ENCODE data around the gene IGFBP1. TPM values are rescaled to one million over a fixed set of nuclear protein-coding genes. Genes with fewer than 3 reads are reported as not detected.

The IGFBP1 gene
- polyA plus RNA-seq, 4 donors: 0.27 TPM; not detected in 3

- Histone ChIP-seq H3K36me3 (ENCODE audit: control insufficient read depth in 3 of 3, insufficient read depth in 2 of 3, low read depth in 1 of 3, low read length in 3 of 3) (no peaks in the 10 kb centered on the region), H3K9me3 (ENCODE audit: control insufficient read depth in 2 of 2, insufficient read depth in 1 of 2, low read depth in 1 of 2, low read length in 1 of 2) (no peaks in the 10 kb centered on the region), H3K4me3 (ENCODE audit: low read depth in 1 of 3, low read length in 3 of 3) (no peak overlapping the region), H3K27me3 (ENCODE audit: control insufficient read depth in 3 of 3, insufficient read depth in 3 of 3, low read length in 3 of 3) (peaks cover 9 to 50% (median 10%) of the 10 kb centered on the region in 3 donors), H3K27ac (ENCODE audit: low read depth in 1 of 3, low read length in 2 of 3) (no peak overlapping the region), H3K4me1 (ENCODE audit: control insufficient read depth in 3 of 3, insufficient read depth in 2 of 3, low read depth in 1 of 3, low read length in 2 of 3) (peaks cover 0 to 11% (median 0%) of the 10 kb centered on the region in 3 donors)
- FAIRE-seq (no peak), DNase-seq (no peak)
- WGBS, 3 donors: 61 to 65% (median 62%) methylated on average over 6 of the region's 6 CpGs
Observed at GRCh38 chr7:45923818-45924217, 35.5 kb downstream of the IGFBP1 start.

DNA sequence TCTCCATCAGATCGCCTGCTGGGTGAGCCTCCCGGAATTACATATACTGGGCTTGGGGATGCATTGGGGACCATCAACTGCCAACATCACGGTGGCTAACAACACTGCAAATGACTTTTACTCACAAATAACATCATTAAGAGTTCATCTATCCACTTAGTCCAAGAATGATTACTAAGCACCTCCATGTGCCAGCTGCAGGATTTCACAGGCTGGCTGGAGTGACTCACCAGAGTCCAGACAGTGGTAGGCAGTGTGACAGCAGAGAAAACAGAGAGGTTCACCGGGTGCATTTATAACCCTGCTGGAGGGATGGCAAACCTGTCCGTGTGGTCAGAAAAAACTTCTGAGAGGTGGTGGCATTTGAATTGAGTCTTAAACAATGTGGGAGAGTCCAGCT, 36.0 kb downstream of the IGFBP1 start:
- no peak for FAIRE-seq
- peaks cover 8 to 48% (median 10%) of the 10 kb centered on the region in 3 donors for H3K27me3 ChIP-seq (ENCODE audit: control insufficient read depth in 3 of 3, insufficient read depth in 3 of 3, low read length in 3 of 3)
- 38 to 57% (median 43%) methylated on average over 5 of the region's 5 CpGs for WGBS, 3 donors
- H3K27ac ChIP-seq (ENCODE audit: low read depth in 1 of 3, low read length in 2 of 3): no peak overlapping the region
- no peaks in the 10 kb centered on the region for H3K36me3 ChIP-seq (ENCODE audit: control insufficient read depth in 3 of 3, insufficient read depth in 2 of 3, low read depth in 1 of 3, low read length in 3 of 3)
- no peak for DNase-seq
- peaks cover 0 to 11% (median 0%) of the 10 kb centered on the region in 3 donors for H3K4me1 ChIP-seq (ENCODE audit: control insufficient read depth in 3 of 3, insufficient read depth in 2 of 3, low read depth in 1 of 3, low read length in 2 of 3)
- no peak overlapping the region for H3K4me3 ChIP-seq (ENCODE audit: low read depth in 1 of 3, low read length in 3 of 3)
- H3K9me3 ChIP-seq (ENCODE audit: control insufficient read depth in 2 of 2, insufficient read depth in 1 of 2, low read depth in 1 of 2, low read length in 1 of 2): no peaks in the 10 kb centered on the region

DNA sequence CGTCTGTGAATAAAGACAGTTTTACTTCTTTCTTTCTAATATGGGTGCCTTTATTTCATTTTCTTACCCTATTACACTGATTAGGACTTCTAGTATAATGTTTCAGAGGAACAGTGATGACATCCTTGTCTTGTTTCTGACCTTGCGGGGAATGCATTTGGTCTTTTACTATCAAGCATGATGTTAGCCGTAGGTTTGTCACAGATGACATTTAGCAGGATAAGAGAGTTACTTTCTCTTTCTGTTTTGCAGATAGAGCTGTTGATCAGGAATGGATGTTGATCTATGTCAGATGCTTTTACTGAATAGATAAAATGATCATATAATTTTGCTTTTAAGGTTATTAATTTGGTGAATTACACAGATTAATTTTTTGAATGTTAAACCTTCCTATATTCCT, 39.4 kb downstream of the IGFBP1 start:
- DNase-seq (no peak), FAIRE-seq (no peak)
- H3K4me1 ChIP-seq (ENCODE audit: control insufficient read depth in 3 of 3, insufficient read depth in 2 of 3, low read depth in 1 of 3, low read length in 2 of 3): no peaks in the 10 kb centered on the region
- no peaks in the 10 kb centered on the region for H3K9me3 ChIP-seq (ENCODE audit: control insufficient read depth in 2 of 2, insufficient read depth in 1 of 2, low read depth in 1 of 2, low read length in 1 of 2)
- no peak overlapping the region for H3K4me3 ChIP-seq (ENCODE audit: low read depth in 1 of 3, low read length in 3 of 3)
- WGBS, 3 donors: 49 to 71% (median 50%) methylated on average over 3 of the region's 3 CpGs
- H3K36me3 ChIP-seq (ENCODE audit: control insufficient read depth in 3 of 3, insufficient read depth in 2 of 3, low read depth in 1 of 3, low read length in 3 of 3): no peaks in the 10 kb centered on the region
- peaks cover 0 to 22% (median 6%) of the 10 kb centered on the region in 3 donors for H3K27me3 ChIP-seq (ENCODE audit: control insufficient read depth in 3 of 3, insufficient read depth in 3 of 3, low read length in 3 of 3)
- H3K27ac ChIP-seq (ENCODE audit: low read depth in 1 of 3, low read length in 2 of 3): no peak overlapping the region

DNA sequence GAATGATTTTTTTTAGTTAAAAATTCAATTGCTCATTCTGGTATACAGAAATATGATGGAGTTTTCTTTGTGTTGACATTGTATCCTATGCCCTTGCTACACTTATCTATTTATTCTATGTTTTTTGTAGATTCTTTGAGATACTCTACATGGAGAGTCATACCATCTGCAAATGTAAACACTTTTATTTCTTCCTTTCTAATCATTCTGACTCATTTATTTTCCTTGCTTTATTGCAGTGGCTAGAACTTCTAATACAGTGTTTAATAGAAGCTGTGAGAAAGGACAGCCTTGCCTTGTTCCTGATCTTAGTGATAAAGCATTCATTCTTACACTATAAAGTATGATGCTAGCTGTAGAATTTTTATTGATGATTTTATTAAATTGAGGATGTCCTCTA, 42.7 kb downstream of the IGFBP1 start:
- no peak overlapping the region for H3K4me3 ChIP-seq (ENCODE audit: low read depth in 1 of 3, low read length in 3 of 3)
- DNase-seq (no peak), FAIRE-seq (no peak)
- no peak overlapping the region for H3K27ac ChIP-seq (ENCODE audit: low read depth in 1 of 3, low read length in 2 of 3)
- H3K4me1 ChIP-seq (ENCODE audit: control insufficient read depth in 3 of 3, insufficient read depth in 2 of 3, low read depth in 1 of 3, low read length in 2 of 3): no peaks in the 10 kb centered on the region
- H3K36me3 ChIP-seq (ENCODE audit: control insufficient read depth in 3 of 3, insufficient read depth in 2 of 3, low read depth in 1 of 3, low read length in 3 of 3): no peaks in the 10 kb centered on the region
- peaks cover 0 to 3% (median 0%) of the 10 kb centered on the region in 3 donors for H3K27me3 ChIP-seq (ENCODE audit: control insufficient read depth in 3 of 3, insufficient read depth in 3 of 3, low read length in 3 of 3)
- H3K9me3 ChIP-seq (ENCODE audit: control insufficient read depth in 2 of 2, insufficient read depth in 1 of 2, low read depth in 1 of 2, low read length in 1 of 2): no peaks in the 10 kb centered on the region

- FAIRE-seq: no peak
Observed at GRCh38 chr7:45937301-45937700, 49.0 kb downstream of the IGFBP1 start.

GRCh38 chr7:45937862-45938261, 49.6 kb downstream of the IGFBP1 start:
- Histone ChIP-seq H3K9me3 (ENCODE audit: control insufficient read depth in 2 of 2, insufficient read depth in 1 of 2, low read depth in 1 of 2, low read length in 1 of 2) (no peaks in the 10 kb centered on the region), H3K4me1 (ENCODE audit: control insufficient read depth in 3 of 3, insufficient read depth in 2 of 3, low read depth in 1 of 3, low read length in 2 of 3) (no peaks in the 10 kb centered on the region), H3K36me3 (ENCODE audit: control insufficient read depth in 3 of 3, insufficient read depth in 2 of 3, low read depth in 1 of 3, low read length in 3 of 3) (no peaks in the 10 kb centered on the region), H3K27me3 (ENCODE audit: control insufficient read depth in 3 of 3, insufficient read depth in 3 of 3, low read length in 3 of 3) (peaks cover 0 to 6% (median 2%) of the 10 kb centered on the region in 3 donors), H3K4me3 (ENCODE audit: low read depth in 1 of 3, low read length in 3 of 3) (no peak overlapping the region), H3K27ac (ENCODE audit: low read depth in 1 of 3, low read length in 2 of 3) (no peak overlapping the region)
- no peak for FAIRE-seq
- no peak for DNase-seq
- WGBS, 3 donors: 90% methylated on average over 2 of the region's 2 CpGs

More at GRCh38 chr7:45937301-45937700, 49.0 kb downstream of the IGFBP1 start:
- no peak overlapping the region for H3K27ac ChIP-seq (ENCODE audit: low read depth in 1 of 3, low read length in 2 of 3)
- no peak overlapping the region for H3K4me3 ChIP-seq (ENCODE audit: low read depth in 1 of 3, low read length in 3 of 3)
- no peaks in the 10 kb centered on the region for H3K4me1 ChIP-seq (ENCODE audit: control insufficient read depth in 3 of 3, insufficient read depth in 2 of 3, low read depth in 1 of 3, low read length in 2 of 3)
- no peak for DNase-seq
- peaks cover 0 to 6% (median 2%) of the 10 kb centered on the region in 3 donors for H3K27me3 ChIP-seq (ENCODE audit: control insufficient read depth in 3 of 3, insufficient read depth in 3 of 3, low read length in 3 of 3)
- 56 to 63% (median 61%) methylated on average over 6 of the region's 6 CpGs for WGBS, 3 donors
- H3K36me3 ChIP-seq (ENCODE audit: control insufficient read depth in 3 of 3, insufficient read depth in 2 of 3, low read depth in 1 of 3, low read length in 3 of 3): no peaks in the 10 kb centered on the region
- H3K9me3 ChIP-seq (ENCODE audit: control insufficient read depth in 2 of 2, insufficient read depth in 1 of 2, low read depth in 1 of 2, low read length in 1 of 2): no peaks in the 10 kb centered on the region

- H3K36me3 ChIP-seq (ENCODE audit: control insufficient read depth in 3 of 3, insufficient read depth in 2 of 3, low read depth in 1 of 3, low read length in 3 of 3): no peaks in the 10 kb centered on the region
- no peak overlapping the region for H3K27ac ChIP-seq (ENCODE audit: low read depth in 1 of 3, low read length in 2 of 3)
- DNase-seq: no peak
- 68 to 86% (median 74%) methylated on average over 22 of the region's 22 CpGs for WGBS, 3 donors
- peaks cover 0 to 6% (median 2%) of the 10 kb centered on the region in 3 donors for H3K27me3 ChIP-seq (ENCODE audit: control insufficient read depth in 3 of 3, insufficient read depth in 3 of 3, low read length in 3 of 3)
- H3K4me1 ChIP-seq (ENCODE audit: control insufficient read depth in 3 of 3, insufficient read depth in 2 of 3, low read depth in 1 of 3, low read length in 2 of 3): no peaks in the 10 kb centered on the region
- no peak for FAIRE-seq
- H3K9me3 ChIP-seq (ENCODE audit: control insufficient read depth in 2 of 2, insufficient read depth in 1 of 2, low read depth in 1 of 2, low read length in 1 of 2): no peaks in the 10 kb centered on the region
- H3K4me3 ChIP-seq (ENCODE audit: low read depth in 1 of 3, low read length in 3 of 3): no peak overlapping the region
Observed at GRCh38 chr7:45938626-45939302, 50.5 kb downstream of the IGFBP1 start.

DNA sequence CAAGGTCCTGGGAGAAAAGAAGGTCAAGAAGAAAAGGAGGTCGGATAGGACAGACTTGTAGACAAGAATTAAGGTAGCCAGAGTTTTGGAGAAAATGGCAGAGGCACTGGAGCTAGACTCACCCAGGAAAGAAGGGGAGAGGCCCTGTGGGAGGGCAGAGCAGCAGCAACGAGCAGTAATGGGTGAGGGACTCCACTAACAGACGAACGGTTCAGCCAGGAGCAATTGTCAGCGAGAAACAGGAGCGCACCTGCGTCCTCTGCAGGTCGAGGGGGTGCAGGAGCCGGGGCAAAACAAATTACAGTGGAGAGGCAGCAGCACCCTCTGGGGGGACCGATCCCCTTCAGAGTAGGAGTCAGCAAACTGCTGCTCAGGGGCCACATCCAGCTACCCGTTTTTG, 51.3 kb downstream of the IGFBP1 start:
- FAIRE-seq (no peak), DNase-seq (no peak)
- no peaks in the 10 kb centered on the region for H3K36me3 ChIP-seq (ENCODE audit: control insufficient read depth in 3 of 3, insufficient read depth in 2 of 3, low read depth in 1 of 3, low read length in 3 of 3)
- peaks cover 0 to 6% (median 2%) of the 10 kb centered on the region in 3 donors for H3K27me3 ChIP-seq (ENCODE audit: control insufficient read depth in 3 of 3, insufficient read depth in 3 of 3, low read length in 3 of 3)
- H3K27ac ChIP-seq (ENCODE audit: low read depth in 1 of 3, low read length in 2 of 3): no peak overlapping the region
- H3K4me3 ChIP-seq (ENCODE audit: low read depth in 1 of 3, low read length in 3 of 3): no peak overlapping the region
- WGBS, 3 donors: 86 to 92% (median 91%) methylated on average over 11 of the region's 11 CpGs
- no peaks in the 10 kb centered on the region for H3K4me1 ChIP-seq (ENCODE audit: control insufficient read depth in 3 of 3, insufficient read depth in 2 of 3, low read depth in 1 of 3, low read length in 2 of 3)
- H3K9me3 ChIP-seq (ENCODE audit: control insufficient read depth in 2 of 2, insufficient read depth in 1 of 2, low read depth in 1 of 2, low read length in 1 of 2): no peaks in the 10 kb centered on the region
